HepG2 (cell line): ENCODE measurements around the gene OR2B2. TPM values are rescaled to one million over a fixed set of nuclear protein-coding genes. Genes with fewer than 3 reads are reported as not detected.

Experiments used
- BORCS8-MEF2B ChIP-seq: sonication (generic); formaldehyde crosslinking; IDR thresholded peaks from 2 replicates; pipeline ENCODE4 v1.8.0; 2022; ENCODE audit warnings: mild to moderate bottlenecking, missing genetic modification reagents
- EEA1 ChIP-seq: sonication (generic); formaldehyde crosslinking; IDR thresholded peaks from 2 replicates; pipeline ENCODE4 v1.5.1; 2020; ENCODE audit warnings: mild to moderate bottlenecking, missing genetic modification reagents, borderline replicate concordance
- HIVEP1 ChIP-seq: sonication (generic); formaldehyde crosslinking; IDR thresholded peaks from 2 replicates; pipeline ENCODE4 v1.4.0; 2020; ENCODE audit warnings: mild to moderate bottlenecking, missing genetic modification reagents
- NCOA2 ChIP-seq: sonication (generic); formaldehyde crosslinking; IDR thresholded peaks from 2 replicates; pipeline ENCODE4 v1.8.0; 2022; ENCODE audit warnings: inconsistent platforms
- NR2F6 ChIP-seq, 2 experiments: IDR thresholded peaks; 2 replicates each; pipeline ENCODE4 v1.6.1; 2016; ENCODE audit warnings: antibody characterized with exemption in 1 of 2, mild to moderate bottlenecking in 1 of 2
- NR3C1 ChIP-seq: sonication (generic); formaldehyde crosslinking; IDR thresholded peaks from 2 replicates; pipeline ENCODE4 v1.4.0; 2020; ENCODE audit warnings: missing genetic modification reagents
- PHF21A ChIP-seq: sonication (generic); formaldehyde crosslinking; IDR thresholded peaks from 2 replicates; pipeline ENCODE4 v1.5.0; 2020; ENCODE audit warnings: mild to moderate bottlenecking, missing genetic modification reagents
- SETDB1 ChIP-seq: sonication (generic); formaldehyde crosslinking; IDR thresholded peaks from 2 replicates; pipeline ENCODE4 v1.5.1; 2020; ENCODE audit warnings: missing genetic modification reagents, mild to moderate bottlenecking, borderline replicate concordance
- SOX13 ChIP-seq, 3 experiments: fragments of 450-650 bp in 1 of 3; sonication (generic) in 1 of 3; formaldehyde crosslinking in 1 of 3; IDR thresholded peaks in 2 of 3; conservative IDR thresholded peaks in 1 of 3; 2 replicates each; pipeline versions ENCODE4 v1.5.0 to v1.6.1; 2016 to 2020; ENCODE audit warnings: antibody characterized with exemption in 1 of 3, mild to moderate bottlenecking in 1 of 3, missing compliant biosample characterization in 1 of 3, missing genetic modification reagents in 1 of 3, moderate library complexity in 1 of 3
- SRSF4 ChIP-seq: fragments of 200-400 bp; formaldehyde crosslinking; IDR thresholded peaks from one replicate; pipeline ENCODE4 v1.6.1; 2018; ENCODE audit warnings: mild to moderate bottlenecking, low read depth, low read length, moderate library complexity; ENCODE audit not compliant: poor library complexity, severe bottlenecking
- TBL1XR1 ChIP-seq: fragments of 150-350 bp; IDR thresholded peaks from 2 replicates; pipeline ENCODE4 v1.6.1; 2014; ENCODE audit warnings: borderline replicate concordance, low read length; ENCODE audit not compliant: partially characterized antibody
- TCF7 ChIP-seq: sonication (generic); IDR thresholded peaks from 2 replicates; pipeline ENCODE4 v1.6.1; 2016; ENCODE audit warnings: antibody characterized with exemption, low read depth
- ZMAT3 ChIP-seq: sonication (generic); formaldehyde crosslinking; conservative IDR thresholded peaks from 2 replicates; pipeline ENCODE4 v1.7.0; 2021; ENCODE audit warnings: missing genetic modification reagents
- ZNF143 ChIP-seq: sonication (generic); formaldehyde crosslinking; IDR thresholded peaks from 2 replicates; pipeline ENCODE4 v1.4.0; 2020; ENCODE audit warnings: missing genetic modification reagents
- ZNF24 ChIP-seq: fragments of 450-650 bp; IDR thresholded peaks from 2 replicates; pipeline ENCODE4 v1.6.1; 2017; ENCODE audit warnings: antibody characterized with exemption, mild to moderate bottlenecking
- ZNF572 ChIP-seq: sonication (generic); formaldehyde crosslinking; IDR thresholded peaks from 2 replicates; pipeline ENCODE4 v1.5.1; 2020; ENCODE audit warnings: mild to moderate bottlenecking, missing genetic modification reagents
- ZSCAN30 ChIP-seq: sonication (generic); formaldehyde crosslinking; IDR thresholded peaks from 2 replicates; pipeline ENCODE4 v1.5.0; 2020; ENCODE audit warnings: mild to moderate bottlenecking, missing genetic modification reagents
- polyA plus RNA-seq, 8 experiments: library from polyadenylated mRNA; depleted of rRNA in 3 of 8; stranded (reverse) in 7 of 8; unstranded in 1 of 8; fragments of >200 nt; fragmentation: Illumina TruSeq in 4 of 8; extraction: Trizol in 4 of 8; gene quantifications; 2 replicates each; pipeline versions ENCODE4 v1.2.1 to v1.2.3, GENCODE V29; 2011 to 2016; ENCODE audit warnings: low read depth in 4 of 8, missing spikeins in 1 of 8, mixed read lengths in 1 of 8; ENCODE audit not compliant: insufficient read depth in 1 of 8
- total RNA-seq, 5 experiments: library from RNA; depleted of rRNA; stranded (reverse); fragments of >200 nt; fragmentation: Illumina TruSeq; extraction: Trizol; gene quantifications; 2 replicates each; pipeline ENCODE4 v1.2.3, GENCODE V29; 2016; ENCODE audit warnings: low read depth in 1 of 5
- TF ChIP-seq, protein P1 (sequence below): sonication (generic); formaldehyde crosslinking; IDR thresholded peaks from 2 replicates; pipeline ENCODE4 v1.8.0; 2022; ENCODE audit warnings: missing genetic modification reagents, mild to moderate bottlenecking, moderate library complexity, borderline replicate concordance
- TF ChIP-seq, protein P2 (sequence below): sonication (generic); formaldehyde crosslinking; IDR thresholded peaks from 2 replicates; pipeline ENCODE4 v1.8.0; 2022; ENCODE audit warnings: mild to moderate bottlenecking, missing genetic modification reagents, moderate library complexity
- TF ChIP-seq, protein P3 (sequence below): IDR thresholded peaks from 2 replicates; pipeline ENCODE4 v1.6.1; 2016; ENCODE audit warnings: missing compliant biosample characterization, missing genetic modification reagents, borderline replicate concordance
- TF ChIP-seq, protein P4 (sequence below): sonication (generic); formaldehyde crosslinking; IDR thresholded peaks from 2 replicates; pipeline ENCODE4 v1.4.0; 2020; ENCODE audit warnings: missing genetic modification reagents, borderline replicate concordance

Gene OR2B2
- total and polyA plus RNA-seq, 2 of the 13 experiments (the other 11 are each of a cell fraction or from before 2014, with no cell fraction given) = not detected

DNA sequence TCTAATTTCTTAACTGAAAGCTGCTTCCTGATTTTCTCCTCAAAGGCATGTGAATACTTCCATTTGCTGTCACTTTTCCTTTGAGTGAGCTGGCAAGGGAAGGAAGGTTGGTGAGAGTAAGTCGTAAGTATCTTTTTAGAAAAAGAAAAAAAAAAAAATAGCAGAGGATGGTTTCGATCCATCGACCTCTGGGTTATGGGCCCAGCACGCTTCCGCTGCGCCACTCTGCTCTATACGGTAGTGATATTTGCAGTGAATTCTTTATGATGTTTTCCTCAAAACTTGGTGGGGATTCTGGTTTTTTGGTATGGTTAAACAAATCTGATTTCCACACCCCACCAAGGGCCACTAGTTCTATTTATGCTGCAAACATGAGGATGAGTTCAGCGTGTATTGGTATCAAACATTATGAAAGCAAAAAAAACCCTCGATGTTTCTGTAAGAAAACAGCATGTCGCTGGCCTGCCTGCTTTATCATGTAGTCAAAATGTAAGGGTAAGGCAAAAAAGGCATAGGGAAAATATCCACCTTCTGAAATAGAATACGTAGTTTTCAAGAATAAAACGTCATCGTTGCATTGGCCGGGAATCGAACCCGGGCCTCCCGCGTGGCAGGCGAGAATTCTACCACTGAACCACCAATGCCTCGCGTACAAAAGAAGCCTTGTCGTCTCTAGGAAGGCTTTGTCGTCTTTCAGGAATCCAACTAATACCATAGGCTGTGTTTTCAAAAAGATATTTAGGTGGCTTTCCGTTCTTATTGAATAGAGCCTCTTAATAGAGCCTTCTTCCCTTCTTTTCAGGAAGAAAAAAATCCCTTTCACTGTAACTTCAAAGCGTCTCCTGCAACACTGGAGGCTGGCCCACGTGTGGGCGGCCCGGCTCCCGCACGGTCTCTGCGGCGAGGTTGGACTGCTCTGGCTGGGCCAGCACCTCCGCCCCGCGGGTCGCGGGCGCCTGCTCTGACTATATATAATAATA, 9.6 kb downstream of the OR2B2 start (continued):
- TF ChIP-seq, protein P1, sequence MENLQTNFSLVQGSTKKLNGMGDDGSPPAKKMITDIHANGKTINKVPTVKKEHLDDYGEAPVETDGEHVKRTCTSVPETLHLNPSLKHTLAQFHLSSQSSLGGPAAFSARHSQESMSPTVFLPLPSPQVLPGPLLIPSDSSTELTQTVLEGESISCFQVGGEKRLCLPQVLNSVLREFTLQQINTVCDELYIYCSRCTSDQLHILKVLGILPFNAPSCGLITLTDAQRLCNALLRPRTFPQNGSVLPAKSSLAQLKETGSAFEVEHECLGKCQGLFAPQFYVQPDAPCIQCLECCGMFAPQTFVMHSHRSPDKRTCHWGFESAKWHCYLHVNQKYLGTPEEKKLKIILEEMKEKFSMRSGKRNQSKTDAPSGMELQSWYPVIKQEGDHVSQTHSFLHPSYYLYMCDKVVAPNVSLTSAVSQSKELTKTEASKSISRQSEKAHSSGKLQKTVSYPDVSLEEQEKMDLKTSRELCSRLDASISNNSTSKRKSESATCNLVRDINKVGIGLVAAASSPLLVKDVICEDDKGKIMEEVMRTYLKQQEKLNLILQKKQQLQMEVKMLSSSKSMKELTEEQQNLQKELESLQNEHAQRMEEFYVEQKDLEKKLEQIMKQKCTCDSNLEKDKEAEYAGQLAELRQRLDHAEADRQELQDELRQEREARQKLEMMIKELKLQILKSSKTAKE (CRISPR knock-in tag) = no peak
- TF ChIP-seq ZNF24 = peak; percentile 99
- no peak for TF ChIP-seq ZNF143
- peak; percentile 78; the same call in 1 of the 2 replicates for TF ChIP-seq ZSCAN30
- TF ChIP-seq PHF21A (CRISPR knock-in tag) = peak; percentile 57; the same call in 1 of the 2 replicates
- no peak for TF ChIP-seq EEA1 (CRISPR knock-in tag)
- TF ChIP-seq, protein P2, sequence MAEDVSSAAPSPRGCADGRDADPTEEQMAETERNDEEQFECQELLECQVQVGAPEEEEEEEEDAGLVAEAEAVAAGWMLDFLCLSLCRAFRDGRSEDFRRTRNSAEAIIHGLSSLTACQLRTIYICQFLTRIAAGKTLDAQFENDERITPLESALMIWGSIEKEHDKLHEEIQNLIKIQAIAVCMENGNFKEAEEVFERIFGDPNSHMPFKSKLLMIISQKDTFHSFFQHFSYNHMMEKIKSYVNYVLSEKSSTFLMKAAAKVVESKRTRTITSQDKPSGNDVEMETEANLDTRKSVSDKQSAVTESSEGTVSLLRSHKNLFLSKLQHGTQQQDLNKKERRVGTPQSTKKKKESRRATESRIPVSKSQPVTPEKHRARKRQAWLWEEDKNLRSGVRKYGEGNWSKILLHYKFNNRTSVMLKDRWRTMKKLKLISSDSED = no peak
- no peak for TF ChIP-seq NR3C1 (CRISPR knock-in tag)
- TF ChIP-seq NR2F6 (IDR thresholded peaks at IDR 0.05) = no peak; the same call in 1 of the 2 replicates
- no peak for TF ChIP-seq NR2F6 (CRISPR knock-in tag; IDR thresholded peaks at IDR 0.05)
- no peak for TF ChIP-seq TCF7
- peak; percentile 55 for TF ChIP-seq TBL1XR1
- peak; percentile 93 for TF ChIP-seq ZMAT3 (CRISPR knock-in tag)
- TF ChIP-seq, protein P3, sequence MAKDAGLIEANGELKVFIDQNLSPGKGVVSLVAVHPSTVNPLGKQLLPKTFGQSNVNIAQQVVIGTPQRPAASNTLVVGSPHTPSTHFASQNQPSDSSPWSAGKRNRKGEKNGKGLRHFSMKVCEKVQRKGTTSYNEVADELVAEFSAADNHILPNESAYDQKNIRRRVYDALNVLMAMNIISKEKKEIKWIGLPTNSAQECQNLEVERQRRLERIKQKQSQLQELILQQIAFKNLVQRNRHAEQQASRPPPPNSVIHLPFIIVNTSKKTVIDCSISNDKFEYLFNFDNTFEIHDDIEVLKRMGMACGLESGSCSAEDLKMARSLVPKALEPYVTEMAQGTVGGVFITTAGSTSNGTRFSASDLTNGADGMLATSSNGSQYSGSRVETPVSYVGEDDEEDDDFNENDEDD (CRISPR knock-in tag) = peak; percentile 37; the same call in 1 of the 2 replicates
- no peak for TF ChIP-seq SRSF4
- no peak for TF ChIP-seq SOX13 (IDR thresholded peaks at IDR 0.05)
- peak in 1 of 2 experiments; percentile 43; a peak in 1 of 4 replicates for TF ChIP-seq SOX13 (CRISPR knock-in tag; conservative IDR thresholded peaks at IDR 0.05 in 1 of 2, IDR thresholded peaks at IDR 0.05 in 1 of 2)
- TF ChIP-seq BORCS8-MEF2B (CRISPR knock-in tag) = no peak; the same call in none of the 2 replicates
- TF ChIP-seq NCOA2 (CRISPR knock-in tag) = peak; percentile 70
- no peak for TF ChIP-seq ZNF572
- TF ChIP-seq HIVEP1 (CRISPR knock-in tag) = no peak
- no peak for TF ChIP-seq SETDB1 (CRISPR knock-in tag)
- TF ChIP-seq, protein P4, sequence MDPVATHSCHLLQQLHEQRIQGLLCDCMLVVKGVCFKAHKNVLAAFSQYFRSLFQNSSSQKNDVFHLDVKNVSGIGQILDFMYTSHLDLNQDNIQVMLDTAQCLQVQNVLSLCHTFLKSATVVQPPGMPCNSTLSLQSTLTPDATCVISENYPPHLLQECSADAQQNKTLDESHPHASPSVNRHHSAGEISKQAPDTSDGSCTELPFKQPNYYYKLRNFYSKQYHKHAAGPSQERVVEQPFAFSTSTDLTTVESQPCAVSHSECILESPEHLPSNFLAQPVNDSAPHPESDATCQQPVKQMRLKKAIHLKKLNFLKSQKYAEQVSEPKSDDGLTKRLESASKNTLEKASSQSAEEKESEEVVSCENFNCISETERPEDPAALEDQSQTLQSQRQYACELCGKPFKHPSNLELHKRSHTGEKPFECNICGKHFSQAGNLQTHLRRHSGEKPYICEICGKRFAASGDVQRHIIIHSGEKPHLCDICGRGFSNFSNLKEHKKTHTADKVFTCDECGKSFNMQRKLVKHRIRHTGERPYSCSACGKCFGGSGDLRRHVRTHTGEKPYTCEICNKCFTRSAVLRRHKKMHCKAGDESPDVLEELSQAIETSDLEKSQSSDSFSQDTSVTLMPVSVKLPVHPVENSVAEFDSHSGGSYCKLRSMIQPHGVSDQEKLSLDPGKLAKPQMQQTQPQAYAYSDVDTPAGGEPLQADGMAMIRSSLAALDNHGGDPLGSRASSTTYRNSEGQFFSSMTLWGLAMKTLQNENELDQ (CRISPR knock-in tag) = no peak
